Activated T-cell treated with anti-CD3 and anti-CD28 coated beads, Interleukin-2, amount 50 U/mL, for 1 hour (primary cell): ENCODE data around the gene KIRREL3.

ENCODE experiments used
- DNase-seq: peaks from one replicate; pipeline ENCODE4 v3.0.0-alpha.2; 2020

KIRREL3 gene

DNA sequence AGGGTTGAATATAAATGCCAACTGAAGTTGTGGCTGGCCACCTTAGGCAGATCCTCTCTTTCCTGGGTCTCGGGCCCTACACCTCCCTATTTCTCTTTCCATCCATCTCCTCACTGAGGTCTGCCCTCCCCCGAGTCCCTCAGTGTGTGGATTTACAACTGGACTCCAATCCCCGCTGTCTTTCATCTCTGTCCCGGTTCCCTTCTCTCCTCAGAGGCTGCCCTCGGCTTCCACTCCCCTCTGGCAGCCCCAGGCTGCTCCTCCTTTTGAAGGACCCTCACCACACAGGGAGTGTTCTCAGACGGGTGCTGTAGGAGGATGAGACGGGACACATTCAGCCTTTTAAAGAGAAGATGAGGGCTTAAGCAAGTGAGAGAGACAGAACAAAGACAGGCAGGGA lies 478.0 kb downstream of the KIRREL3 start:
- DNase-seq = no peak

DNA sequence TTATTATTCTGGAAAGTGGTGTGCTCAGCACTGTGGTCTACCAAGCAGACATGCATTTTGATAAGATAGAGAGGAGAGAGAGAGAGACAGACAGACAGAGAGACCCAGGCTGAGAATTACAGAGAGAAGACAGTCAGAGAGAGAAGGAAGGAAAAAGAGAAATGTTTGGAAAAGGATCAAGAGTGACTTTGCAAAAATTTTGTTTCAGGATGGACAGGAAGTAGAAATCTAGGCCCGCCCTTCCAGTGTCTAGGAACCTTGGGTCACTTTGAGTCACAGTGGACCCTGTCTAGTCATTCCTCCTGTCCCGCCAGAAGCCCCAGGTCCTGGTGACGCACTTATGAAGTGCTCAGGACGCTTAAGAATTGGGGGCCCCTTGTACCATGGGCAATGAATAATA lies 478.4 kb downstream of the KIRREL3 start:
- no peak for DNase-seq

DNA sequence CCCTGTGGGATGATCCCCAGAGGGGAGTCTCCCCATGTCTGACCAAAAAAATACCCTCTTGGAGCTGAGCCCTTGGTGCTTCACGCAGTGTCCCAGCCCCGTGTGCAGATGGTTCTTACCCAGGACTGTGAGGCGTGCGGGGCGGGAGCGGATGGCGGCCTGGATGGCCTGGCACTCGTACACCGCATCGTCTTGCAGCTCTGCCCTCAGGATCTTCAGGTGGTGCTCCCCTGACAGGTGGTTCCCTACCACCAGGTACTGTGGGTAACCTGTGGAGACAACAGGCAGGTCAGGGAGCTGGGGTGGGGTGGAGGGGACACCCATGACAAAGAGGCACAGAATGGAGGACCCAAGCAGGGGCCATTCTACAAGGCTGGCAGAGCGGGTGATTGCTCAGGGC lies 479.4 kb downstream of the KIRREL3 start:
- no peak for DNase-seq

DNA sequence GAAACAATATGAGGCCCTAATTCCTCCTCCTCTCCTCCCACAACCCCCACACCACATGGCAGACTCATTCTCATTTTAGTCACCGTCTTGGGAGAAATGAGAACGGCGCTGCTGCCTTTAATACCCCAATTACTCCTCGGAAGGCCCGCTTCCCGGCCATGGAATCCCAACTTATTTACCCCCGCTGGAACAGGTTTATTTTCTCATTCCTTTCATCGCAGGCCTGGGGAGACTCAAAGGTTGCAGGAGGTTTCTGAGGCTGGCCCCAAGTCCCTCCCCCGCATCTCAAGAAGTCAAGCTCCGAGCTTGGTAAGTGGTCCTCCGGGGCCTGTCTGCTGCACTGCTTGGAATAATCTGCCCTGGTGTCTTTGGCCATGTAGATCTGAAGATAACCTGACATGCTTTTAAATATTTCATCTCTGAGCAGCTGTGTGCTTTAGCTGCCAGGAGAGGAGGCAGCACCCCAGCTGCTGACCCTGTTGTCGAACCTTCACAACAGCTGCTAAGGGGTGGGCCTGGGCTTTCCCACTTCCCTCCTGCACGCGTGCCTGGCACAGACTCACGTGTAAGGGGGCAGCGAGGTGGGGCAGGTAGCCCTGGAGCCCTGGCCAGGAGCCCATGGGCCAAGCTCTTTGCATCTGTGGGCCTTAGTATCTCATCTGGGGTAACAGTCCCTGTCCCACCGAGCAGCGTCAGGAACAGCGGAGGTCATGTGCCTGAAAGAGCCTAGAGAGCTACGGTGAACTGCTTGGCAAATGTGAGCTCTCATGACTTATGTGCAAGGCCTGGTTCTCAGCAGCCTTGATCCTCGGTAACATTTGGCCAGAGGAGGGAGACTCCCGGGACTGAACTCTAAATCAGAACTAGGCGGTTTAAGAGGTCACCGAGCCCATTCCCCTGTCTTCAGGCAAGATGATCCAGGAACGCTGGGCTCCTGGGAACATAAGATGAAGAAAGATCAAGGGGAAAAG lies 480.5 kb downstream of the KIRREL3 start:
- no peak for DNase-seq

DNA sequence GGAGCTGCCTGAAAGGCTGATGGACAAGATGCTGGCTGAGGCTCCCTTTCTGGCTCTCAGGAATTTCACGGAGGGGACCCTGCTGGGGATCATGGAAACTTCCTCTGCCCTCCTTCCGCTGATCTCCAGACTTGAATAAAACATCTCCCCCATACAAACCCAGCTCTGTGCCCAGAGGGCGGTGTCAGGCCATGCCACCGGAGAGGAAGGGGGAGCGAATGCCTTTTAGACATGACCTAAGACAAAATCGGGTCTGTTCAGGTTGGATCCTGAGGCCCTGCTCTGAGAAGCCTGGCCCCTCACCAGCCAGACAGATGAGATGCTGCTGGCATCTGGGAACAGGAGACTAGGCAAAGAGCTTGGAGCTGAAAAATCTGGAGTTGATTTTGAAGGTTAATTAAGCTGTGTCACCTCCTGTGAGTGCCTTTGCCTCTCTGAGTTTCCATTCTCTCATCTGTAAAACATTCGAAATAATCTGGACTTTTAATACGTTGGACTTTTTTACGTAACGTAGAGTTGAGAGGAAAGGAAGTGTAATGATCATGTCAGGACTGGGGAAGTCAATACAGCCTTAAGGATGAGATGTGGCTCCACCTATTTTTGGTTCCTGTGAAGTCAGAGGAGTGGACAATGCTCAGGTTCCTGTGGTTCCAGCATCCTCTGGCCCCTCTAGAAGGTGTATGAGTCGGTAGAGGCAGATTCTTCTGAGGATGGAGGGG lies 481.4 kb downstream of the KIRREL3 start:
- no peak for DNase-seq

DNA sequence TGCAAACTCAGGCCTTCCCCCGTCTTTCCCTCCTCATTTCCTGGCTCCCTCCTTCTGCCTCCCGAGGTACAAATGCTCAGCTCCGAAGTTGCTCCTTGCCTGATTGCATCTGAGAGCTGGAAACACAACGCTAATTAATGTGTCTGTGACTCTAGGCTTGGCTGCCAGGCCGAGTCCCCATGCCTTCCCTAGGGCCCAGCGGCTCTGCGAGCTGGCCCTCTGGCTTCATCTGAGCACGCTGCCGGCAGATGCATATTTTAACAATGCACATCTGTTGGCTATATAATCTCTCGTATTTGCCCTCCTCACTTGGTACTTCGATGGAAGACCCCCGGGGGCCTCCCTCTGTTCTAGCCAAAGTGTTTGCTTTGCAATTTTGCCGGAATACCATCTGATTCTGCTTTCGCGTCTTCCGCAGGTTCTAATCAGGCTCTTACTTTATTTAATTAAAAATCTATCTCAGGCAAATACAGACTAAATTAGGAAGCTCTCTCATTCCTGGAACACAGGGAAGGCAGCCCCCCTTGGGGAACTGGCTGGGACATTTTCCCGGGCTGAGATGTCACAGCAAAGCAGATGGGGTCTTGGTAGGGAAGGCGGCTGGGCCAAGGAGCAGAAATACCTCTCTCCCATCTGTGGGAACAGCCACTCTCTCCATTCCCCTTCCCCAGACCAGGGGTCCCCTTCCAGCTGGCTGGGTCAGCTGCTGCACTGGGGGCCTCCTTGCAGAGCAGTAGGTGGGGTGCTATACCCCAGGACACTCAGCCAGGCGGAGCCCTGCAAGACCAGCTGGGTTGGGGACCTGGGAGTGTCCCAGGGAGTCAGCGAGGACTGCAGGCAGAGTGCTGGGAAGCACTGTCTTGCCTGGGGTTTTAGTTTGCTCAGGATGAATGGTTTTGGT lies 482.2 kb downstream of the KIRREL3 start:
- DNase-seq = no peak

DNA sequence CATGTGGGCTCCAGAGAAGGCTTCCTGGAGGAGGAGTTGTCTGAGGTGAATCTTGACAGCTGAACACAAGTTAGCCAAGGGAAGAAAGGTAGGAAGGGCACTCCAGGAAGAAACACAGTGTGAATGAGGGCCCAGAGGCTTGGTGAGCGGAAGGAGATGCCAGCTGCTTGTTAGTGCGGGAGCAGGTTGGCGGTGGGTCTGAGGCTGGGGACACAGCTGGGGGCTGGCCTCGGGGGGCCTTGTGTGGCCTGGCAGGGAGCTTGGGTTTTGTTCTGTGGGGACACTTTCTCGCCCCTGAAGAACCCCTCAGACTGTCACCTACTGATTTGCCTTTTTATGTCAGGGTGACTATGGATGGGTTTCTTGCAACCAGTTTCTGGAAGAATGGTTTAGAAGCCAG lies 485.1 kb downstream of the KIRREL3 start:
- DNase-seq = no peak

DNA sequence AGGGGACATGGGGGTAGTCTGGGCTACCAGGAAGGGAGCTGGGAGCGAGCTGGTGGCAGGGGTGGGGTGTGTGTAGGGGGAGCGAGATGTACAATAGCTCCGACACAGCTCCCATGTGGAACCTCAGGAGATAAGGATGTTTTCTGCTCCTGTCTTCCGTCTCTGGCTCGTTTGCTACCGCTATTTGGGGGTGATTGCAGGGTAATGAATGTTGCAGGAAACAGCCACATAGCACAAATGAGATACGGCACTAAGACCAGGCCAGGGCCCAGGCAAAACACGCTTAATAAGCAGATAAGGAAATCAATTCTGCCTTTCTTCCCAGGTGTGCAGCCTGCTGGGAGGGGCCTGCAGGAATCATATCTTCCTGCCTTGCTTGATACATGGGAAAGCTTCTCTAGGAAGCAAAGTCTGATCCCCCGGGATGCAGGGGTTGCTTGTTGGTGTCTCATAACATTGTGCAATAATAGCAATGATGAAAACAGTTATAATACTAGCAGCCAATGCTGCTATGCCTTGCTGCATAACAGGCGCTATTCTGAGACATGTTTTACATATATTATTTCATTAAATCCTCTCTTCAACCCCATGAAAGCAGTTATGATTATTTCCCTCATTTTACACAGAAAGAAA lies 486.4 kb downstream of the KIRREL3 start:
- DNase-seq = no peak

DNA sequence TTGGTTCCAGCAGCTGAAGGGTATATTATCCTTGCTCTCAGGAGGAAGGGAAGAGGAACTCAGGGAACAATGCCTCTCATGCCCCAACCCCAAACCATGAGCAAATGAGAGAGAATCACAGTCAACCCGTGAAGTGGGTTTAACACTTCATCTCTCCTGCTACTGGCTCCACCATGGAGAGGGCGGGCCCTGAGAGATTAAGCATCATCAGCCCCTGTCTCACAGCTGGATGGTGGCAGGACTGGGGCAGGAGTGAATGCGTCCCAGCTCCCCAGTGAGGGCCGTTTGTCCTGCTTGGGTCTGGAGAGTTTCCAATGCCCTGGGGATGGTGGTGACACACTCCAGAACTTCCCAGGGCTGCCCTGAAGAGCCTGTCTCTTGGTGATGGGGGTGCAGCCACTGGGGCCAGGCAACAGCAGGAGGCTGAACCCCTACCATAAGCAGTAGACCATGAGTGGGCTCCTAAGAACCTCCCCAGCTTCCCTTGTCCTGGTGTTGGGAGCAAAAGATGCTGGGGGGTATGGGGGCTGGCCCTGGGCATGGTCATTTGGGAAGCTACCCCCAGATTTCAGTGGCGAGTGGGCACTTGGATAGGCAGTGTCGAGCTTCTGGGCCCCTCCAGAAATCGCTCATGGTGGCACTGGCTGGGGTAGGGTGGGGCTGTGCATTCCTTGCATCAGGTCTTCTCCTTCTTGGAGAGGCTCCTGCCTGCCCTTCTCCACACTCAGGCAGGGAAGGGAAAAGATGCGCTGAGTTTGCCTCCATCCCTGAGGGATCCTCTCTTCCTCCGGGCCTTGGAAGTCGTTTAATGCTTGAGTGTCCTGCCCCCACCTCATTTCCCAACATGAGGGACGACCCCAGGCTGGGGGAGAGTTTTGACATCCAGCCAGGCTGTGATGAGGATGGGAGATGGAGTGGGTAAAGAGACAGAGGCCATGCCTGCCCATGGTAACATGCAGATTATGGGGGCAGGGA lies 487.5 kb downstream of the KIRREL3 start:
- DNase-seq = no peak

DNA sequence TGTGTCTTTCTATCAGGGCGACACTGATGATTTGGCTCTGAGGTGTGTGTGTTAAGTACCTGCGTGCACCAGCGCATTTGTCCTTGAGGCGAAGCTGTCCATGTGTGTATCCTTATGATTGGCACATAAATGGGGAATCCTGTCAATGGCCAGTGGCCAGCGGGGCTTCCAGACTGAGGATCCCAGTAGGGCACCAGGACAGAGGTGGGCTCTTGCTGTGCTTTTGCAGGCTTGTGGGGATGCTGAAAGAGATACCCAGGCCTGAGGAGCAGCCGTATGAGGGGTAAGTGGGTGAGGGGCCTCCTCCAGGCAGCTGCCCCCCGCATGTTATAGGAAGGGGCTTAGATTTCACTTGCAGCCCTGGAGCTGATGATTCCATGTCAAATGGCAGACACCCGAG lies 488.3 kb downstream of the KIRREL3 start:
- DNase-seq = no peak

DNA sequence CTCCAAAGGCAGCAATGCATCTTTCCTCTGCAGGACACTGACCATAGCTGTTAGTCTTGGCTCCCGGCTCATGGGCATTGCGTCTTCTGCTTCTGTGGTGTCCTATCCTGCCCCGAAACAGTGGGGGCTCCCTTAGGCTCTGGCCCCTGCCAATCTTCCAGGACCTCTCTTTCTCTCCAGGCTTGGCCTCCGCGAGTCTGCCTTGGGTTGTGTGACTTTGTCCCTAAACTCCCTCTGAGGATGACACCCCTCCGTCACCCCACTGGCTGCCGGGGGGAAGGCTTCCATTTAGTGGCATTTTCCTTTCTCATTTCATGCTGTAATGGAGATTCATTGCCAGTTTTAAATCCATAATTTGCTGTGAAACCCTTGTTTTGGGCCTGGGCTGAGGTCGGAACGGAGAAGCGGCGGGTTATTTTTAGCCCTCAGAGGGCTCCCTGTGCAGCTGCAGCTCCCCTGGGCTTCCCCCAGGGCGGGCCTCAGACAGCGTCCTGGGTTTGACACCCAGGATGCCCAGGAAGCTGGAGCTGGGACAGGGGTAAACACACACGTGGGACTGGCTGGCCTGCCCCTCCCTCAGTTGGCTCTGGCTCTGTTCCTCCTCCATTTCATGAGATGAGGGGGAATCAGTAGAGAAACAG lies 489.0 kb downstream of the KIRREL3 start:
- DNase-seq = no peak

DNA sequence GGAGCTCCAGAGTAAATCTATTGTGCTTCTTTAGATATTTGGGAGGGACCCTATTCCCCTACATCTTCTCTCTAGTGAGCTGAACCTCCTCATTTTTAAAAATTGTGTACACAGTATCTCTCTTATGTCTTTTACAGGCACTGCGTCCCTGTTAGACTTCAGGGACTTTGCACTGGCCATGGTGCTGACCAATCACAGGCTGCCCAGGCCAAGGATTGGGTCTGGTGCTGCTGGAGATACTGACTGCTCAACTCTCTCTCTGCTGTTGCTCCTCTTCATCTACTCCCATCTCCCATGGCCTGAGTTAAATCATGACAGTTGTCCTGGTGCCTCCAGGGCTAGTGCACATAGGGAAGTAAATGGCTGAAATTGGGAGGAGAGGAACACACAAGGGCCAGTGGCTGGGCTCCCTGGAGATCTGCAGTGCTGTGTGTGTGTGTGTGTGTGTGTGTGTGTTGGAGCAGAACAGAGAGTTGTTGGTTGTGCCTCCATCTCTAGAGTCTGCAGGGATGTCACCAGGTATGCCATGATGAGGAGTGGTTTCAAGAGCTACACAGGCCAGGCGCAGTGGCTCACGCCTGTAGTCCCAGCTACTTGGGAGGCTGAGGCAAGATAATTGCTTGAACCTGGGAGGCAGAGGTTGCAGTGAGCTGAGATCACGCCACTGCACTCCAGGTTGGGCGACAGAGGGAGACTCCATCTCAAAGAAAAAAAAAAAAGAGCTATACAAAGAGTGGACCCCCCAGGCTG lies 489.8 kb downstream of the KIRREL3 start:
- no peak for DNase-seq

DNA sequence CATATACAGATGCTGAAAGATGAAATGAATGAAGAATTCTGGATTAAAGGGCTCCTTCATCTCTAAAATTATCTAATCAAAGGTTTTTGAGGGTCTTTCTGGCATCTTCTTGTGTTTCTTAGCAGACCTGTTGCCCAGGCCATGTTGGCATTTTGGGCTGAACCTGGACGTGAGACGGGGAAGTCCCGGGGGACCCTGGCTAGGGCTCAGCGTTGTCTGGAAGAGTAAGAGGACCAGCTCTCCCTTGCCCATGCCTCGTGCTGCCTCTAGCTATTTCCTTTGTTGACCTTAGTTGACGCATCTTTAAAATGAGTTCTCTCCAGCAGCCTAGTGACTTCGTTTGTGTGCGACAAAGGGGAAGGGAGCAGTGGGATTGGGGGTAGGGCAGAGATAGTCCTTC lies 492.9 kb downstream of the KIRREL3 start:
- no peak for DNase-seq

DNA sequence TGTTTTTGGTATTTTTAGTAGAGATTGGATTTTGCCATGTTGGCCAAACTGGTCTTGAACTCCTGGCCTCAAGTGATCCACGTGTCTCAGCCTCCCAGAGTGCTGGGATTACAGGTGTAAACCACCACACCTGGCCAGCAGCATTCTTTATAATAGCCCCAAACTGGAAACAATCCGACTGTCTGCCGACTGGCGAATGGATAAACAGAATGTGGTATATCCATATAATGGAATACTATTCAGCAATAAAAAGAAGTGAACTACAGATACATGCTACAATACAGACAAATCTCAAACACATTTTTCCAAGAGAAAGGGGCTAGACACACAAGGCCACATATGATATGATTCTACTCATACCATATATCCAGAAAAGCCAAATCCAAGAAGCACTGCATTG lies 493.8 kb downstream of the KIRREL3 start:
- no peak for DNase-seq

DNA sequence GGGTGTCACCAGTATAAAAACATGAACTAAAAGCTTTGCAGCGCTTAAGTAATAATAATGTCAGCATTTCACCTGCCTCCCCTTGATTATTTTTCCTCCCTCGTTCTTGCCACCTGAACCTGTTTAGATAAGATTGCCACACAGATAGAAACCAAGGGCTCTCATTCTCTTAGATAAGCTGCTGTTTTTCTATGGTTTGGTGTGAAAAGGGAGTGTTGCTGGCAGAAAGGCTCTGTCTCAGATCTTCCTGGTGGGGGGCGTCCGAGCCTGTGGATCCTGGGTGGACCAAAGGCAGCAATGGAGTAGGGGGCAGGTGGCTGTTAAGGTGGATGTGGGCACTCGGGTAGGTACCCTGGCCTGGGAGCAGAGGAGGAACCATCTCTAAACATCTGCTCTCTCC lies 497.6 kb downstream of the KIRREL3 start:
- no peak for DNase-seq

DNA sequence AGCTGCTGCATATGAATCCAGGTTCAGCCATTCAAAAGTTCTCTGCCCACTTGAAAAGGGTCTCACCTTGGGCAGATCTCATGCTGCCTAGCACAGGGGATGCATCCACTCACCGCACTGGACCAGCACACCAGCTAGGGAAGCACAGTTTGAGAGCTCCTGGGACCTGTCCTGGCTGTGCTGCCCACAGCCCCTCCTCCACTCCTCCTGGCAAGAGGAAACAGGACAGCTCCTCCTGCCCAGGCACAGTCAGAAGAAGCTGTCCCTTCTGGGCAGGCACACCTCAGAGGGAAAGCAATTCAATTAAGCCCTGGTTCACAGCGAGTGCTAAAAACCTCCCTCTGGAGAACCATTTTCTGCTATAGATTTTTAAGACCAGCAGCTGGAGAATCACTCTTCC lies 498.4 kb downstream of the KIRREL3 start:
- no peak for DNase-seq

DNA sequence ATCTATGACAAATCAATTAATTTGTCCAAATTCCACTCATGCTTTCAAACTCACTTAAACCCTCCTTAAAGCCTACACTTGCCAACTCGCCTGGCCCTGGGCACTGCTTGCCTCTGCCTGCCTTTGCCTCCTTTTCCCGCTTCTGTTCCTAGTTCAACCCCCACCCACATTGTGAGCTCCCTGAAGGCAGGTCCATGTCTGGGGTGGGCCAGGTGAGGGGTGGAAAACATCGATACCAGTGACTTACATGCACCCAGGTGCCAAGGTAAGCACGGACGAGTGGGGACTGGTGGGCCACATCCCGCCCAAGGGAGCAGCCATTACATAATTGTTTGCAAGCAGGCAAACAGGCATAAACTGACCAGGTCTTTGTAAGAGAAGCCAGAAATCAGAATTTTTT lies 498.9 kb downstream of the KIRREL3 start:
- no peak for DNase-seq

DNA sequence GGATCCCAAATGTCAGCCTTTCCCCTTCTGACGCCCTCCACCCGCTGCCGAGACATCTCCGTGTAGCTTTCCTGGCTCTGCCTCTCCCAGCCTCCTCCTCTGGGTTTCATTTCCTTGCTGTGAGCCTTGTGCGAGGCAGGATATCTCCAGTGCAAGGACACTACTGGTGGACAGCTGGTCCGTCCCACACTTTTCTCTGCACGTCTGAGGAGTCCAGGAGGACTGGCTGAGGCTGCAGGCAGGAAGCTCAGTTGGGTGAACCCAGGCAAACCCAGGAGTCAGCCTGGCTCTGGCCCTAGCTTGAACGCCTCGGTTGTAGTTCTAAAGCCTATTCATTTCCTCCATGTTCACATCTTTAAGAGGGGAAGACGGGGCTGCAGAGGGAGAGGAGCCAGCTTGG lies 499.6 kb downstream of the KIRREL3 start:
- no peak for DNase-seq

DNA sequence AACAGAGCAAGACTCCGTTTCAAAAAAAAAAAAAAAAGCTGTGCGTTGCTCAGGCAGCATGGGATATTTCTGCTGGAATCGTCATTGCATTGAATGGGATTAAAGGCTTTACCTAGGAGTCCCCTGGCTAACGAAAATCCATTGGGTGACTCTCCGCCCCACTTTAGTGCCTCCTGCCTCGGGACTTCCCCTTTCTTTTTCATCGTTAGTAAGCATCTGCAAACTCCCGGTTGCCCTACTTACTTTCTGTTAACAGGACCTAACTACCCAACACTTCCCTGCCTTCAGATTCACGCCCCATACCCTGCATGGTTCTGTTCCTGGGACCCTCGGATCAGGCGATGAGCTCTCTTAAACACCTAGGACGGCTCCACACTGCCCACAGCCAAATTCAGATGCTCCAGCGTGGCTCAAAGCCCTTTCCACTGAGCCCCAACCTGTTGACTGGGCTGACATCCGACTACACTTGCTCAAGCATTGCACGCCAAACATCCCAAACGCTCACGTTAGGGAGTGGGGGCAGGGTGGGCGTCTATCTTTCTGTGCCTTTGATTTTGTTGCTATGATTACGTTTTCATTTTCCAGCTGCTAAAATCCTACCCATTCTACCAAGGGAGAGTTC lies 501.3 kb downstream of the KIRREL3 start:
- DNase-seq = no peak

DNA sequence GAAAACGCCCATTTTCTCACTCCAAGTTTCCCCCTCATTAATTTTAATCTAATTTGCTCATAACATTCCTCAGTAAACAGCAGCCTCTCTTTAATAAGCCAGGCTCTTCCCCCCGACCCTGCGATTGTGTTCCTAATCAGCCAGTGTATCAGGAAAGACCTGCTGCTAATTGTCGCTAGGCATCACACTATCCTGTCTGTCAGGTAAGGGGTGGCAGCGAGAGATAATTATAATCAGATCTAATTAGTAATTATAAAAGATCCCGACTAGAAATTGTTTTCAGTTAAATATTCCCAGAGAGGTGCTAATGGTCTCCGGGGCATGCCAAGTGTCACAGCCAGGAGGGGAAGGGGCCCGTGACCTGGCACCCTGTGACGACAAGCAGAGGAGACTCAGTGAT lies 502.3 kb downstream of the KIRREL3 start:
- DNase-seq = no peak
